Osteocyte (in vitro differentiated cells): ENCODE data around the gene IL17A. TPM values are rescaled to one million over a fixed set of nuclear protein-coding genes. Genes with fewer than 3 reads are reported as not detected.

Source experiments
- DNase-seq: peaks from one replicate; pipeline ENCODE4 v3.0.0; 2021; ENCODE audit warnings: mixed read lengths; ENCODE audit not compliant: unreplicated experiment; ENCODE audit errors: extremely low spot score
- H3K27ac Mint-ChIP-seq: one replicate; pipeline ENCODE4 v1.8.0; 2021; ENCODE audit warnings: mild to moderate bottlenecking, mixed read lengths; ENCODE audit not compliant: unreplicated experiment
- H3K27me3 Mint-ChIP-seq: one replicate; pipeline ENCODE4 v1.8.0; 2021; ENCODE audit warnings: mixed read lengths; ENCODE audit not compliant: unreplicated experiment
- H3K36me3 Mint-ChIP-seq: one replicate; pipeline ENCODE4 v1.8.0; 2021; ENCODE audit warnings: mixed read lengths; ENCODE audit not compliant: unreplicated experiment
- H3K4me1 Mint-ChIP-seq: one replicate; pipeline ENCODE4 v1.8.0; 2021; ENCODE audit warnings: mixed read lengths; ENCODE audit not compliant: unreplicated experiment
- H3K4me3 Mint-ChIP-seq: one replicate; pipeline ENCODE4 v1.8.0; 2021; ENCODE audit warnings: mild to moderate bottlenecking, moderate library complexity, mixed read lengths; ENCODE audit not compliant: unreplicated experiment
- H3K9me3 Mint-ChIP-seq: one replicate; pipeline ENCODE4 v1.8.0; 2021; ENCODE audit warnings: mixed read lengths; ENCODE audit not compliant: unreplicated experiment
- CTCF ChIP-seq: fragments of 200-600 bp; sonication (generic); IDR thresholded peaks from 2 replicates; pipeline ENCODE4 v1.5.0; 2021; ENCODE audit warnings: antibody characterized with exemption, mild to moderate bottlenecking, moderate library complexity
- total RNA-seq: library from RNA; stranded (reverse); gene quantifications from 2 replicates; pipeline ENCODE4 v1.2.1, GENCODE V29; 2021

The IL17A gene
- total RNA-seq, 1 donor from 2014 or later = not detected

GRCh38 chr6:52201493-52201892, 15.3 kb downstream of the IL17A start:
- TF ChIP-seq CTCF = no peak
- H3K4me3 Mint-ChIP-seq = no peak overlapping the region

GRCh38 chr6:52207066-52207465, 20.9 kb downstream of the IL17A start:
- no peaks in the 10 kb centered on the region for H3K9me3 Mint-ChIP-seq
- no peak overlapping the region for H3K27ac Mint-ChIP-seq
- TF ChIP-seq CTCF = no peak
- no peak overlapping the region for H3K4me3 Mint-ChIP-seq
- H3K4me1 Mint-ChIP-seq = no peaks in the 10 kb centered on the region
- no peak for DNase-seq
- H3K36me3 Mint-ChIP-seq = no peaks in the 10 kb centered on the region
- peaks cover 8% of the 10 kb centered on the region for H3K27me3 Mint-ChIP-seq

More at GRCh38 chr6:52201493-52201892, 15.3 kb downstream of the IL17A start:
- Mint-ChIP-seq H3K4me1 (no peaks in the 10 kb centered on the region), H3K27me3 (no peaks in the 10 kb centered on the region), H3K36me3 (peaks cover 3% of the 10 kb centered on the region), H3K9me3 (peaks cover 23% of the 10 kb centered on the region), H3K27ac (no peak overlapping the region)
- DNase-seq = no peak

- no peak overlapping the region for H3K4me3 Mint-ChIP-seq
- H3K4me1 Mint-ChIP-seq = no peaks in the 10 kb centered on the region
- H3K36me3 Mint-ChIP-seq = no peaks in the 10 kb centered on the region
- no peak for DNase-seq
- H3K27me3 Mint-ChIP-seq = peaks cover 10% of the 10 kb centered on the region
- H3K27ac Mint-ChIP-seq = no peak overlapping the region
- H3K9me3 Mint-ChIP-seq = no peaks in the 10 kb centered on the region
- no peak for TF ChIP-seq CTCF
Observed at GRCh38 chr6:52208612-52209011, 22.4 kb downstream of the IL17A start.

GRCh38 chr6:52209770-52210169, 23.6 kb downstream of the IL17A start:
- no peak for DNase-seq
- Mint-ChIP-seq H3K27ac (no peak overlapping the region), H3K4me3 (no peak overlapping the region), H3K9me3 (no peaks in the 10 kb centered on the region), H3K4me1 (no peaks in the 10 kb centered on the region), H3K27me3 (peaks cover 10% of the 10 kb centered on the region), H3K36me3 (no peaks in the 10 kb centered on the region)
- no peak for TF ChIP-seq CTCF

GRCh38 chr6:52210227-52210626, 24.1 kb downstream of the IL17A start:
- DNase-seq = no peak
- Mint-ChIP-seq H3K9me3 (no peaks in the 10 kb centered on the region), H3K27me3 (peaks cover 10% of the 10 kb centered on the region), H3K4me1 (no peaks in the 10 kb centered on the region), H3K36me3 (no peaks in the 10 kb centered on the region), H3K4me3 (no peak overlapping the region), H3K27ac (no peak overlapping the region)
- TF ChIP-seq CTCF = no peak
